SK-N-MC (cell line): ENCODE measurements around the gene DPY19L1.
"Not testable (repeated sequence)": the region's sequence is repeated elsewhere in the genome, so short reads cannot be mapped to it uniquely, and the experiment has no call there.

Experiments
- EZH2 ChIP-seq: fragments of 200-600 bp; sonication (generic); IDR thresholded peaks from one replicate; pipeline ENCODE4 v1.6.1; 2017; ENCODE audit warnings: antibody characterized with exemption
- POLR2AphosphoS5 ChIP-seq: IDR thresholded peaks from 2 replicates; pipeline ENCODE4 v1.6.1; 2012; ENCODE audit warnings: mild to moderate bottlenecking, low read depth, low read length, borderline replicate concordance

- not testable (repeated sequence) for TF ChIP-seq POLR2AphosphoS5, EZH2
Measured at GRCh38 chr7:34920470-34920869, 116.8 kb downstream of the DPY19L1 start.
